HG03354 (cell line): ENCODE results near the gene VRK1.

Experiments
- ATAC-seq: cut with Tn5 transposase; IDR thresholded peaks from one replicate; pipeline ENCODE4 v1.9.1; 2021; ENCODE audit warnings: mild to moderate bottlenecking; ENCODE audit not compliant: unreplicated experiment, poor library complexity, severe bottlenecking

Gene VRK1

GRCh38 chr14:96909841-96910364, 112.7 kb downstream of the VRK1 start:
- no peak for ATAC-seq

- ATAC-seq, result no peak
Observed at GRCh38 chr14:96911499-96912149, 114.4 kb downstream of the VRK1 start.

GRCh38 chr14:96914571-96915128, 117.5 kb downstream of the VRK1 start:
- ATAC-seq, result no peak

- ATAC-seq, result no peak
Observed at GRCh38 chr14:96915478-96915877, 118.3 kb downstream of the VRK1 start.

- ATAC-seq, result no peak
Observed at GRCh38 chr14:96916751-96917150, 119.6 kb downstream of the VRK1 start.

- ATAC-seq, result no peak
Observed at GRCh38 chr14:96917442-96917963, 120.3 kb downstream of the VRK1 start.

- ATAC-seq, result no peak
Observed at GRCh38 chr14:96920023-96920422, 122.8 kb downstream of the VRK1 start.

GRCh38 chr14:96920820-96921219, 123.6 kb downstream of the VRK1 start:
- no peak for ATAC-seq

- ATAC-seq, result no peak
Observed at GRCh38 chr14:96922986-96923385, 125.8 kb downstream of the VRK1 start.

GRCh38 chr14:96925422-96925821, 128.2 kb downstream of the VRK1 start:
- ATAC-seq, result no peak

- no peak for ATAC-seq
Observed at GRCh38 chr14:96926001-96926400, 128.8 kb downstream of the VRK1 start.

- ATAC-seq, result no peak
Observed at GRCh38 chr14:96928779-96929380, 131.7 kb downstream of the VRK1 start.

- no peak for ATAC-seq
Observed at GRCh38 chr14:96929950-96930349, 132.8 kb downstream of the VRK1 start.

GRCh38 chr14:96930526-96930925, 133.3 kb downstream of the VRK1 start:
- no peak for ATAC-seq
